Renal cortical epithelial cell (primary cell): ENCODE data around the gene HOXC10. TPM values are rescaled to one million over a fixed set of nuclear protein-coding genes. Genes with fewer than 3 reads are reported as not detected.

Experiments
- DNase-seq: peaks from one replicate; pipeline ENCODE4 v3.0.0-alpha.2; 2011; ENCODE audit warnings: low read depth
- total RNA-seq: library from RNA; depleted of rRNA; stranded (reverse); fragments of >200 nt; gene quantifications from 2 replicates; pipeline ENCODE4 v1.2.3, GENCODE V29; 2014

HOXC10 gene
- total RNA-seq, 1 donor from 2014 or later, result 15.3 TPM

- no peak for DNase-seq
Observed at GRCh38 chr12:53977596-53978445, 7.1 kb upstream of the HOXC10 start.

GRCh38 chr12:53978477-53979356, 6.2 kb upstream of the HOXC10 start:
- DNase-seq, result no peak

GRCh38 chr12:53980104-53980801, 4.7 kb upstream of the HOXC10 start:
- no peak for DNase-seq

DNA sequence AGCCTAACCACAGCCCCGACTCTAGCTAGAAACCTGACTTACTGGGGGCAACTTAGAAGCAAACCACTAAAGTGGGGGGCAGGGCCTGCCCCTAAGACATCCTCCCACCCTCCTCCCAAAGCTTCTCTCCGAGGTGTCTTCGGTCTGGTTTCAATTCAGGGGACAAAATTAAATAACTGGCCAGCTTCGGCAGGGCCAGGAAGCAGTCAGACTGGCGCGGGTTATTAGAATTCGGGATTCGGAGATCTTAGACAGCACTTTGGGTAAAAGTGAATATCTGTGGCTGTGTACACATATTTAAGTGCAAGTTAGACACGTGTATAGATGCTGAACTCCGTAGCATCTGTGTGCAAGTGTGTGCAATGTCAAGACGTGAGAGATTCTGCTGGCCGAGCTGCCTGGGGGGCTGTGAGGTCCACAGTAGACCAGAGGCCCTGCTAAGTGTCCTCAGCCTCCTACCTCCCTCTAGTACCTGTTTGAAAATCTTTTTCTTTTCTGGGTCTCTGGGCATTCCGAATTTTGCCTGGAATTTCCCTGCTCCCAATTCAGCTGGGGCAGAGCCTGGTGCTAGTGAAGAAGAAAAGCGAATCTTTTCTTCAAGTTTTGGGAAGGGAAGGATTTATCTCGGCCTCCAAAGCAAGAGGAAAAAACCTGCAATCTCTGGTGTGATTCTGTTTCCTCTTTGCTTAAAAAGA, 4.0 kb upstream of the HOXC10 start:
- DNase-seq, result no peak

DNA sequence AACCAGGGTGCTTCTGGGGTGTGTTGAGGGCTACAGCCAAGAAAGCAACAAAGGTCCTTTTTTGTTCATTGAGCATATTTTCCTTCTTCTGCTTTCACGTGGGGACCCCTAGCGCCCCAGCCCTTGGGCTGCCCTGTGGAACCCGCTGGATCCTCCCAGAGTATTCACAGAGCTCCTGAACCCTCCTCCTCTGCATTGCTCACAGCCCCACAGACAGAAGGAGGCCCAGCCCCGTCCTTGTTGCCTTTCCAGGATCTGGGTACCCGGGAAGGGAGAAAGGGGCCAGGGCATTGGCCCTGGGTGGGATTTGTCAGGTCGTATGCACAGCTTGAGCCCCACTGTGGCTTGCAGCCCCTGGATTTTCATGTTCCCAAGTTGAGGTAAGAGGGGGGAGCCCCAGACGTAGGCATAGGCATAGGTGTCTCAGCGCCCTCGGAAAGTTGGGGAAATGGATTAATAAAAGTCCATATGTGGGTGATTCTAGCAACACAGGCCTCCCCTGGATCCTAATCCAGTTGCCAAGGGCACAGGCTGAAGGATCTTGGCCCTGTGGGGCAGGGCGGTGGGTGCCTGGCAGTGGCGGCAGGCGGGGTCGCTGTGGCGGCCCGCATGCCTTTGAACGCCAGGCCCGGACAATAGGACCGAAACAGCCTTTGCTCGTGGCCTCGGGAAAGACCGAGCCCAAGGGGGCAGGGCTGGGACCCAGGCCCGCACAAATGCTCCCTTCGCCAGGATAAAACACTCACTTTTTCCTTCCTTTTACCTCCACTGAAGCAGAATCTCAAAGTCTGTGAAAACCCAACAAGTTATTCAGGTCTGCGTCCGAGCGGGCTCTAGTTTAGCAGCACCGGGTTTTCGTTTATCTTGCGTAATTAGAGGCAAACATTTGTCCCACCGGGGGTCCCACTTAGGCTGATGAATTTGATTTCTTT, 3.0 kb upstream of the HOXC10 start:
- no peak for DNase-seq

- DNase-seq, result no peak
Observed at GRCh38 chr12:53982648-53983567, 2.0 kb upstream of the HOXC10 start.

DNA sequence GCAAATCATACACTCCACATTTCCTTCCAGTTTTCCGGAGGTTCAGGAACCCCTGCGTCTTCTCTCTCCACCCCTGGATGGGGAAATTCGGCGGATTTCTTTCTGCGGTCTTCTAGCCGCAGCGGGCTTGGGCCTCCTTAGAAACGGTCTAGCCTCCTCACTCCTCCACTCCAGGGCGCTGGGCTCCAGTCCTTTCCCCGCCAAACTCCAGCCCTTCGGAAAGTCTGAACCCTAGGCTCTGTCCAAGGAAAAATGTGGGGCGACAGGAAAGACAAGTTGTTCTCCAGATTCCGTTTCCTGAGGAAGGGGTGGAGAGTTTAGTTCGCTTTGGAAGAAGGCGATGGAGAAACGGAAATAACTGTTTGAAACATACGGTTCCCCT, 1.4 kb upstream of the HOXC10 start:
- DNase-seq, result no peak

- DNase-seq, result no peak
Observed at GRCh38 chr12:53983950-53984572, 885 bp upstream of the HOXC10 start.

GRCh38 chr12:53985692-53985993, 697 bp downstream of the HOXC10 start:
- DNase-seq, result no peak

- no peak for DNase-seq
Observed at GRCh38 chr12:53985994-53986685, 1.2 kb downstream of the HOXC10 start.

DNA sequence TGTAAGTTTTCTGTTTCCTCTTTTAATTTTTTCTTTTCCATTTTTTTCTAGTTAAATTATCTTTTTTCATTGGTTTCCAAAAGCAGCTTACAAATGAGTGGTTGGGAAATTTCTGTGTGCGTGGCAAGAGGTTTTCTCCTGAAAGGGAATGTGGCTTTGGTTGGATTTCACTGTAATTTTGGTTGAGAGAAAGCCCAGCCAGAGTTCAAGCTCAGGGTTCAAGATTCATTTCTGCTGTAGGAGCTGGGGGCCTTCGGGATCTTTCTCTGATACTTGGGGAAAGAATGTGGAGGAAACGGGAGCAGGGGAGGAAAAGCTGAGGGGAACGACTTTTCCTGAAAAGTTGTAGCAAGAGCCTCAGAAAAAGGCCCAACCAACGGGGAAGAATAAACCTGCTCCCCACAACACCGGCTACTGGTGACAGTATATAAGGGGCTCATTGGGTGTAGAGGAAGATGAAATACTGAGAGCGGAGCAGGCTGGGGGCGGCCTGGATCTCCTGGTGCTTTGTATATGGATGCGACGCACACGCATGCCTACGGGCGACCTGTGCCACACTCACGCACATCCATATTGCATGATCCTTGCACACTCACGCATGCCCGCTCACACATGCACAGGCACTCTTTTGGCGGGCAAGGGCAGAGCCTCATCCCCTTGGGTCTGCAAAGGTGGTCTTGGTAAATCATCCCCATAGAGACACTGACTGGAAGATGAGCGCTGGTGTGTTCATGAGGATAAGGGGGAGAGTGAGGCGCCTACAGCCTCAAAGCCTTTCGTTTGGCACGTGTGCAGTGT, 1.9 kb downstream of the HOXC10 start:
- DNase-seq, result no peak

- DNase-seq, result no peak
Observed at GRCh38 chr12:53987787-53988230, 2.9 kb downstream of the HOXC10 start.

GRCh38 chr12:53988541-53989226, 3.7 kb downstream of the HOXC10 start:
- no peak for DNase-seq

DNA sequence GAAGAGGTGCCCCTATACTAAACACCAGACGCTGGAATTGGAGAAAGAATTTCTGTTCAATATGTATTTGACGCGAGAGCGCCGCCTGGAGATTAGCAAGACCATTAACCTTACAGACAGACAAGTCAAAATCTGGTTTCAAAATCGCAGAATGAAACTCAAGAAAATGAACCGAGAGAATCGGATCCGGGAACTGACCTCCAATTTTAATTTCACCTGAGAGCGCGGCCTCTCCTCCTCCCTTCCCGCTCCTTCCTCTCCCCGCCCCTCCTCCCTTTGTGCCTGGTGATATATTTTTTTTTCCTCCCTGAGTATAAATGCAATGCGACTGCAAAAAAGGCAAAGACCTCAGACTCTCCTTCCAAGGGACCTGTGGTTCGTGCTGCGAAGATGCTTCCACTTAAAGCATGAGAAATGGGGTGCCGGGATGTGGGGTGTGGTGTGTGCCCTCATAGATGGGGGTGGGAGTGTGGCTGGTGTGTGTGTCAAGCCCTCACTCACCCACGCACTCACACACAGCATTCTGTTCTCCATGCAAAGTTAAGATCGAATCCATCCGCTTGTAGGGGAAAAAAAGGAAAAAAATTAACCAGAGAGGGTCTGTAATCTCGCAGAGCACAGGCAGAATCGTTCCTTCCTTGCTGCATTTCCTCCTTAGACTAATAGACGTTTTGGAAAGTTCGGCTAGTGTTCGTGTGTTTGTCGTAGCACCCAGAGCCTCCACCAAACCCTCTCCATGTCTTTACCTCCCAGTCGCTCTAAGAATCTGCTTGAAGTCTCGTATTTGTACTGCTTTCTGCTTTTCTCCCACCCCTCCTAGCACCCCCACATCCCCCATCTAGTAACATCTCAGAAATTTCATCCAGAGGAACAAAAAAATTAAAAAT, 4.5 kb downstream of the HOXC10 start:
- DNase-seq, result peak; percentile 75

DNA sequence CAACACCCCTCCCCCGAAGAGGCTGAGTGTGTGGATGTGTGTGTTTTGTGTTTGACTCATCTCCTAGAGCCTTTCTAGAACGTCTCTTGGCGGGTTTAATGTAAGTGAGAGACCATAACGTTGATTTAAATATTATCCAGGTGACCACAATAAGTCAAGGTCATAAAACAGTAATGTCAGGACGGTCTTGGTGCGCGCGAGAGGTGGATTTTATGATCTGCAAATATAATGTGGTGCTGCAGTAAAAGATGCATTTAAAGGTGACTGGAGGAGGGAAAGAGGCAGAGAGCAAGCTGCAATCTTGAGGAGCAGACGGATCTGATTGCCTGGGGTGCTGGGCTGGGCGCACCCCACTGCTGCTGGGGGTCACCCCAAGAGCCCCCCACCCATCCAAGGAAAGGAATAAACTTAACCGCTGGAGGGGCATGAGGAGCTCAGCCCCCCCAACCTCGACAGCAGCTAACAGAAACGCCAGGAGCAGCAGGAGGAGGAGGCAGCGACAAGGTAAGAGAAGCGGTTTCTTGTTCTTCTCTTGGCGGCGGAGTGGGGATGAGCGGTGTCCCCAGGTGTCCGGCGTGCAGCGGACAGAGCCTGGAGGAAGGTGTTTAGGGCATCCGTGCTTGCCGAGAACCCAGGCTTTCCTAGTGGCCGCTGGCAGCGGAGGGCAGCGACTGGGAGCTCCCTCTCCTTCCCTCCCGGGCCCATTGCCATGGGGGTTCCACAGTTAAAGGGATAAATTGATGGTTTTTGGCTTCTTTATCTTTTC, 5.5 kb downstream of the HOXC10 start:
- DNase-seq, result peak; percentile 60
